SJCRH30 (cell line): ENCODE results near the gene SPHK2. TPM values are rescaled to one million over a fixed set of nuclear protein-coding genes. Genes with fewer than 3 reads are reported as not detected.
A peak's percentile ranks its signal among the peaks of the same experiment; 100 is the strongest.

Experiments used
- DNase-seq, 2 experiments: peaks; one replicate each; pipeline ENCODE4 v3.0.0-alpha.2; 2015 to 2020
- H3K27ac ChIP-seq: fragments of 250-450 bp; sonication (Bioruptor Pico); 2 replicates; pipeline ENCODE4 v1.5.1; 2020; ENCODE audit warnings: mild to moderate bottlenecking, moderate library complexity
- H3K27me3 ChIP-seq: fragments of 250-450 bp; sonication (Bioruptor Pico); 2 replicates; pipeline ENCODE4 v1.5.1; 2020; ENCODE audit warnings: mild to moderate bottlenecking, moderate library complexity
- H3K36me3 ChIP-seq: fragments of 250-450 bp; sonication (Bioruptor Pico); 2 replicates; pipeline ENCODE4 v1.5.1; 2020; ENCODE audit warnings: mild to moderate bottlenecking, moderate library complexity
- H3K4me1 ChIP-seq: fragments of 250-450 bp; sonication (Bioruptor Pico); 2 replicates; pipeline ENCODE4 v1.5.1; 2020; ENCODE audit warnings: mild to moderate bottlenecking, moderate library complexity
- H3K4me3 ChIP-seq: fragments of 250-450 bp; sonication (Bioruptor Pico); 2 replicates; pipeline ENCODE4 v1.5.1; 2020; ENCODE audit warnings: mild to moderate bottlenecking, moderate library complexity
- H3K9me3 ChIP-seq: fragments of 250-450 bp; sonication (Bioruptor Pico); replicated peaks from 2 replicates; pipeline ENCODE4 v1.5.1; 2020; ENCODE audit warnings: mild to moderate bottlenecking, moderate library complexity
- total RNA-seq: library from RNA; depleted of rRNA; stranded (reverse); fragments of >200 nt; shearing (Covaris generic); gene quantifications from 2 replicates; pipeline ENCODE4 v1.2.3, GENCODE V29; 2014

The SPHK2 gene
- total RNA-seq, 1 experiment from 2014 or later = 17.4 TPM

DNA sequence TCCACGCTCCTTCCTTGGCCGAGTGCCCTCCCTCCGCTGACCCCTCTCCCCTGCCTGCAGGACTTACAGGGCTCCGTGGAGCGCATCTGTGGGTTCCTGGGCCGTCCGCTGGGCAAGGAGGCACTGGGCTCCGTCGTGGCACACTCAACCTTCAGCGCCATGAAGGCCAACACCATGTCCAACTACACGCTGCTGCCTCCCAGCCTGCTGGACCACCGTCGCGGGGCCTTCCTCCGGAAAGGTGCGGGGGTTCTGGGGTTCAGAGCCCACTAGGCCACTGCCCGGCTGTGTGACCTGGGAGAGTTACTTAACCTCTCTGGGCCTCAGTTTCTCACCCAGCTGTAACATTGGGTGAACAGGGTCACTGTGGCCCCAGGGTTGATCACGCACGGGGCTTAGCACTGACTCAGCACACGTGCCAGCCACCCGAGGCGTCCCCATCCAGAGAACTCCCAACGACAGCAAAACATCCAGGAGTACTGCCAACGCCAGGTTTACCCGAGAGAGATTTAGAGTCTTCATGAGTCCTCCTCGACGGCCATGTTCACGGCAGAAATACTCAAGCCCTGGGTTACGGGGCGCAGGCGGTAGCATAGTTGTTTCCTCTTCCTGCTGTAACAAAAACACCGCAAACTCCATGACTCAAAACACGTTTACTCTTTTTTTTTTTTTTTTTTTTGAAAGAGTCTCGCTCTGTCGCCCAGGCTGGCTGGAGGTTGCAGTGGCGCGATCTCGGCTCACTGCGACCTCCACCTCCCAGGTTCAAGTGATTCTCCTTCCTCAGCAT, 22.4 kb upstream of the SPHK2 start:
- no peak for DNase-seq
- peaks cover 8% of the 10 kb centered on the region; the same call in 1 of the 2 replicates for H3K27me3 ChIP-seq
- H3K36me3 ChIP-seq = no peaks in the 10 kb centered on the region
- H3K9me3 ChIP-seq = no peaks in the 10 kb centered on the region
- H3K4me3 ChIP-seq = no peak overlapping the region
- H3K27ac ChIP-seq = no peak overlapping the region
- no peaks in the 10 kb centered on the region for H3K4me1 ChIP-seq

DNA sequence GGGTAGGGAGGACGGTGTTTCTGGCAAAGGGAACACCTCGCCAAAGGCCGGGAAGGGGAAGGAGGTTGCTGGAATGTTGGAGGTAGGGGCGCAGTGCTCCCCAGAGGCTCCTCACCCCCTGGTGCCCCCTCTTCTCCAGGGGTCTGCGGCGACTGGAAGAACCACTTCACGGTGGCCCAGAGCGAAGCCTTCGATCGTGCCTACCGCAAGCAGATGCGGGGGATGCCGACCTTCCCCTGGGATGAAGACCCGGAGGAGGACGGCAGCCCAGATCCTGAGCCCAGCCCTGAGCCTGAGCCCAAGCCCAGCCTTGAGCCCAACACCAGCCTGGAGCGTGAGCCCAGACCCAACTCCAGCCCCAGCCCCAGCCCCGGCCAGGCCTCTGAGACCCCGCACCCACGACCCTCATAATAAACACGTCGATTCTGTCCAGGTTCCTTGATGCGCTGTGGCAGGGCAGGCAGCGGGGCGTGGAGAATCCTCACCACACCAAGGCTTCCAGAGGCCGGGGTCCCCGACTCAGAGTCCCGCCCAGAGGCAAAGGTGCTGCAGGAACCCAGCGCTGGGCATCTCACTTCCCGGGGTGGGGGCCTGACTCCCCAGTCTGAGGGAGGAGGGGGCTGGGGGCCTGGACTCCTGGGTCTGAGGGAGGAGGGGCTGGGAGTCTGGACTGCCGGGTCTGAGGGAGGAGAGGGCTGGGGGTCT, 20.2 kb upstream of the SPHK2 start:
- Histone ChIP-seq H3K9me3 (no peaks in the 10 kb centered on the region), H3K27ac (no peak overlapping the region), H3K27me3 (peaks cover 8% of the 10 kb centered on the region; the same call in 1 of the 2 replicates), H3K36me3 (no peaks in the 10 kb centered on the region), H3K4me3 (no peak overlapping the region), H3K4me1 (no peaks in the 10 kb centered on the region)
- DNase-seq = no peak

DNA sequence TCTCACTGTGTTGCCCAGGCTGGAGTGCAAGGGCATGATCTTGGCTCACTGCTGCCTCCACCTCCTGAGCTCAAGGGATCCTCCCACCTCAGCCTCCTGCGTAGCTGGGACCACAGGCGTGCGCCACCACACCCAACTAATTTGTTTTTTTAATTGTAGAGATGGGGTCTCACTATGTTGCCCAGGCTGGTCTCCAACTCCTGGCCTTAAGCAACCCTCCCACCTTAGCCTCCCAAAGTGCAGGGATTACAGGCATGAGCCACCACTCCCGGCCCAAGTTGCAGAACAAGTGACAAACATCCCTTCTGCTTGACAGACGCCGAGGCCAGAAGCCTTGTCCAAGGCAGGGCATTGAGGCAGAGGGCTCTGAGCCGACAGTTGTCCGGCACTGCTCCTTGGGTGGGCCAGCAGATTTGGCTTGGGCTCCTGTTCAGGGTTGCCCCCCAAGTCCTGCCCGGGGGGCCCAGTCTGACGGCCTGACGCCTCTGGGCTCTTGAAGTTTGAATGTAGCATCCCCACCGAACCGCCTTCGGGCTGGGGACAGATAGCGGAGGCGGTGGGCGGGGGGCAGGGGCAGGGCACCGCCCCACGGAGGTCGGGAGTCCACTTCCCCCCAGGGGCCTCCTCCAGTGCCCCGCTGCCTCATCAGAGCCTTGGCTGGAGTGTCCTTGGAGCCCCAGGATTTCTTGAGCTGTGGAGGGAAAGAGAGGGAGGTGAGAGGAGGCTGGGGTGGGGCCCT, 18.5 kb upstream of the SPHK2 start:
- no peak for DNase-seq
- no peaks in the 10 kb centered on the region for H3K9me3 ChIP-seq
- H3K36me3 ChIP-seq = no peaks in the 10 kb centered on the region

DNA sequence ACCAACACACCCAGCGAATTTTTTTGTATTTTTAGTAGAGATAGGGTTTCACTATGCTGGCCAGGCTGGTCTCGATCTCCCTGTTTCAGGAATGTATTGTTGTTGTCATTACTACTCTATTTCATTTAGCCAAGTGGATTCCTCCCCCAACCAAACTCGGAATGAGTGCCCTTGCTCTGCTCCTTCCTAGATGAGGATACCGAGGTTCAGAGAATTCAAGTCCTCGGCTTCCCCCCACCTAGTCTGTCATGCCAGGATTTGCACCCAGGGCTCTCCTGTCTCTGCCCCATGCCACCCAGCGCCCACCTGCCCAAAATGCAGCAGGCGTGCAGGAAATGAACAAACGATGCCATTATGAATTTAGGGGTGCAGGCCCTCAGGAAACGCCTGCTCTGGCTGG, 16.3 kb upstream of the SPHK2 start:
- no peaks in the 10 kb centered on the region for H3K36me3 ChIP-seq
- DNase-seq = no peak
- no peaks in the 10 kb centered on the region for H3K4me1 ChIP-seq
- H3K27ac ChIP-seq = no peak overlapping the region
- H3K27me3 ChIP-seq = peaks cover 8% of the 10 kb centered on the region; the same call in 1 of the 2 replicates
- H3K9me3 ChIP-seq = no peaks in the 10 kb centered on the region
- no peak overlapping the region for H3K4me3 ChIP-seq

More for the DNA sequence above, 18.5 kb upstream of the SPHK2 start:
- Histone ChIP-seq H3K4me1 (no peaks in the 10 kb centered on the region), H3K27ac (no peak overlapping the region), H3K4me3 (no peak overlapping the region), H3K27me3 (peaks cover 8% of the 10 kb centered on the region; the same call in 1 of the 2 replicates)

DNA sequence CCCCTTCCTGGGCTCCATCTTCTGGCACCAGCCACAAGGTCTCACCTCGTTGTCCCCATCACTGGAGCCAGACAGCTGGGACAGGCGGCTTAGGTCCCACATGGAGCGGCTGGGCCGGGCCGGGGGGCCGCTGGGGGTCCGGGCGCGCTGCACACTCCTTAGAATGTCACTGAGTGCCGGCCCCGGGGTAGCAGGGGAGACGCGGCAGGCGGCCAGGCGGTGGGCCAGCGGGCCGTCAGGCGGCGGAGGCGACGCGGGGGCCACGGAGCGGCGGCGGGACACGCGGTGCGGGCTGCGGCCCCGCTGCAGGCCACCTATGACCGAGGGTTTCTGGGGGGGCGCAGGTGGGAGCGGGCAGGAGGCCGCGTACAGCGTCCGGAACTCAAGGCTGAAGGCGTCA, 15.9 kb upstream of the SPHK2 start:
- Histone ChIP-seq H3K9me3 (no peaks in the 10 kb centered on the region), H3K4me1 (no peaks in the 10 kb centered on the region), H3K27me3 (peaks cover 8% of the 10 kb centered on the region; the same call in 1 of the 2 replicates), H3K4me3 (no peak overlapping the region), H3K27ac (no peak overlapping the region), H3K36me3 (no peaks in the 10 kb centered on the region)
- no peak for DNase-seq

DNA sequence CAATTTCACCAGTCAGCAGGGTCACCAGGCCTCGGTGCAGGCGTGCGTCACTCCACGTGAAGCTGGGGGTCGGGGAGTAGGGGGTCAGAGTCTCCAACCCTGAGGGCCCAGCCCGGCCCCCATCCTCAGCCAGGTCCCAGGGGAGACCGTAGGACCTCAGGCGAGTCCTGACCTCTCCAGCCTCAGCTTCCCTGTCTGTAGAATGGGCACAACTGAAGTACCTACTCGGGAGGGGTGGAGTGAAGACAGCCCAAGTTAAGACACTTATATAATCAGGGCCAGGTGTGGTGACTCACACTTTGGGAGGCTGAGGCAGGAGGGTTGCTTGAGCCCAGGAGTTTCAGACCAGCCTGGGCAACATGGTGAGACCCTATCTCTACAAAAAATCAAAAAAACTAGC, 15.5 kb upstream of the SPHK2 start:
- H3K27me3 ChIP-seq = peaks cover 4% of the 10 kb centered on the region; the same call in 1 of the 2 replicates
- H3K9me3 ChIP-seq = no peaks in the 10 kb centered on the region
- DNase-seq = no peak
- no peaks in the 10 kb centered on the region for H3K4me1 ChIP-seq
- no peaks in the 10 kb centered on the region for H3K36me3 ChIP-seq
- no peak overlapping the region for H3K27ac ChIP-seq
- no peak overlapping the region for H3K4me3 ChIP-seq

DNA sequence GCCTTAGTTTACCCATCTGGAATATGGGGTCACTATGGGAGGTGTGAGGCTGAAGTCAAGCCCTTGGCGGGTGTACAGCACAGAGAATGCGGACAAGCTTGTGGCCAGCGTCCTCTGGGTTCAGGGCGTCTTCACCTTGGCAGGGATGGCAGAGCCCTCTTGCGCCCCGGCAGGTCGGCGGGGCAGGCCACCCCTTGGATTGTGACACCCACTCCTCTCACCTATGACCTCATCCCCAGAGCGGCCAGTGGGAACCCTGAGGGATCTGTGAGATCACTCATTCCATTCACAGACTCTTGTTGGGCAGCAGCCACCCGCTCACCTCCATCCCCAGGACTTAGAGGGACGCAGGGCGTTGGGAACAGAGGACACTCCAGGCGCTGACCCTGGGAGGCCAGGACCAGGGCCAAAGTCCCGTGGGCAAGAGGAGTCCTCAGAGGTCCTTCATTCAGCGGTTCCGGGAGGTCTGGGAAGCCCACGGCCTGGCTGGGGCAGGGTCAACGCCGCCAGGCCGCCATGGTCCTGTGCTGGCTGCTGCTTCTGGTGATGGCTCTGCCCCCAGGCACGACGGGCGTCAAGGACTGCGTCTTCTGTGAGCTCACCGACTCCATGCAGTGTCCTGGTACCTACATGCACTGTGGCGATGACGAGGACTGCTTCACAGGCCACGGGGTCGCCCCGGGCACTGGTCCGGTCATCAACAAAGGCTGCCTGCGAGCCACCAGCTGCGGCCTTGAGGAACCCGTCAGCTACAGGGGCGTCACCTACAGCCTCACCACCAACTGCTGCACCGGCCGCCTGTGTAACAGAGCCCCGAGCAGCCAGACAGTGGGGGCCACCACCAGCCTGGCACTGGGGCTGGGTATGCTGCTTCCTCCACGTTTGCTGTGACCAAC, 12.6 kb upstream of the SPHK2 start, which contains the start of gene SPACA4:
Gene SPACA4 (plus strand): TSS at position 280 of the 896 bp plus-strand sequence. CDS start 237 bp downstream, at position 517.
- Histone ChIP-seq H3K27me3 (no peaks in the 10 kb centered on the region), H3K4me1 (no peaks in the 10 kb centered on the region), H3K27ac (no peak within 1 kb of the TSS), H3K9me3 (no peaks in the 10 kb centered on the region), H3K36me3 (no peaks in the 10 kb centered on the region), H3K4me3 (no peak within 1 kb of the TSS)
- DNase-seq = no peak

DNA sequence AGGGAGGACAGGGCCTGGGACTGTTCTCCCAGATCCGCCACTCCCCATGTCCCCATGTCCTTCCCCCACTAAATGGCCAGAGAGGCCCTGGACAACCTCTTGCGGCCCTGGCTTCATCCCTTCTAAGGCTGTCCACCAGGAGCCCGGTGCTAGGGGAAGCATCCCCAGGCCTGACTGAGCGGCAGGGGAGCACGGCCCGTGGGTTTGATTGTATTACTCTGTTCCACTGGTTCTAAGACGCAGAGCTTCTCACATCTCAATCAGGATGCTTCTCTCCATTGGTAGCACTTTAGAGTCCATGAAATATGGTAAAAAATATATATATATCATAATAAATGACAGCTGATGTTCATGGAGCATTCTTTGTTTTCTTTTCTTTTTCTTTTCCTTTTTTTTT, 11.9 kb upstream of the SPHK2 start:
- Histone ChIP-seq H3K27ac (no peak overlapping the region), H3K9me3 (no peaks in the 10 kb centered on the region), H3K27me3 (no peaks in the 10 kb centered on the region), H3K36me3 (no peaks in the 10 kb centered on the region), H3K4me1 (no peaks in the 10 kb centered on the region), H3K4me3 (no peak overlapping the region)
- no peak for DNase-seq

DNA sequence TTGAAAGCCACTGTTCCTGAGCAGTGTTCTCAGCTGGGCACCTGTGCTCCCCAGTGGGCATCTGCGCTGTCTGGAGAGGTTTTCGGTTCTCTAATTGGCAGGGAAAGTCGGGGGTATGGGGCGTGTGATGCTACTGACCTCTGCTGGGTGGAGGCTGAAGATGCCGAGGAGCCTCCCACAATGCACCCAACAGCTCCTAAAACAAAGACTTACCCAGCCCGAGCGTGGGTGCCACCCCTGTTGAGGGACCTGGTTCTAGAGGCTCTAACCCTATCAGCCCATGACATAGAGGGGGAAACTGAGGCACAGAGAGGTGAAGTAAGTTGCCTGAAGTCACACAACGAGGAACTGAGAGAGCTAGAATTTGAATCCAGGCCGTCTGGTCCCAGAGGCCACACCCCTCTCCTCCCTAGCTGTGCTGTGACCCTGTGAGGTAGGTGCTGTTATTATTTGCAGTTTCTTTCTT, 10.5 kb upstream of the SPHK2 start:
- Histone ChIP-seq H3K27me3 (no peaks in the 10 kb centered on the region), H3K9me3 (no peaks in the 10 kb centered on the region), H3K27ac (no peak overlapping the region), H3K4me3 (no peak overlapping the region), H3K36me3 (0 out of 2 replicates have a peak, but pooled peaks cover 2% of the 10 kb centered on the region), H3K4me1 (no peaks in the 10 kb centered on the region)
- peak in 1 of 2 experiments; percentile 55 for DNase-seq

DNA sequence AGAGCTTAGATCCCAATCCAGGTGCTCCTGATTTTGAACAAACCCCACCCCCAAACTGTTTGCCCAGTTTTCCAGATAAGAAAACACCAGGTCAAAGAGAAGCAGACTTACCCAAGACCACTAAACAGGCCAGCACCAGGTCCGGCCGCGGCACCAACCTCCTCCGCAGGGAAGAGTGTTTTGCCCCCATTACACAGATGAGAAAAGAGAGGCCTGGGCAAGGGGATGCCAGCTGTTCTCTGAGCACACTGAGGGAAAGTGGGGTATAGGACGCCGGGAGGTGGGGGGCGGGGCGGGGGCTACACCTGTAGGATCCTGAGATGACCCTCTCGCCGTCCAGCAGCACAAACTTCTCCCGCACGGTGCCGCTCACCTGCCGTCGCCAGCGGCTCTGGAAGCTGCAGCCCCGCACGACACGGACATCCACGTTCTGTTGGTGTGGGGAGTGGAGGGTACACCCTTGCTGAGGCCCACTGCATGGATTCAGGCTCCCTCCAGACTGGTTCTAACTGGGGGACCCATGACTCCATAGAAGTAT, 9.7 kb upstream of the SPHK2 start:
- no peak overlapping the region for H3K27ac ChIP-seq
- H3K4me1 ChIP-seq = no peaks in the 10 kb centered on the region
- no peaks in the 10 kb centered on the region for H3K27me3 ChIP-seq
- no peak for DNase-seq
- no peak overlapping the region for H3K4me3 ChIP-seq
- H3K36me3 ChIP-seq = peaks cover 7% of the 10 kb centered on the region; the same call in 1 of the 2 replicates
- H3K9me3 ChIP-seq = no peaks in the 10 kb centered on the region

DNA sequence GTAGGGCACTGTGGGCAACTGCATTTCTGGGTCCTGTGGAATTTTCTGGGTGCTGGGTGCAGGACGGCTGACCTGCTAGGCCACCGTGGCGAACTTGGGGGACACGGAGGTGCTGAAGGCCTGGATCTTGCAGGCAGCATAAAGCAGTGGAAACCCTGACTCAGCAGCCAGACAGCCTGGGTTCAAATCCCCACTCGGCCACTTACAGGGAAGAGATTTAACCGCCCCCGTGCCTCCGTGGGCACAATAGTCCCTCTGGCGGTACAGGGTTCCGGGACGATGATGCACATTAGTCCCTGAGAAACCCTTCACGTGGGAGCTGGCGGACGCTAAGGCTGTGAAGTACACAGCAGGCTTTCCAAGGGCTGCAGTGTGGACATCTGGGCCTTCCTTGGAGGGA, 7.4 kb upstream of the SPHK2 start:
- no peak overlapping the region for H3K4me3 ChIP-seq
- H3K9me3 ChIP-seq = no peaks in the 10 kb centered on the region
- H3K27me3 ChIP-seq = no peaks in the 10 kb centered on the region
- DNase-seq = no peak
- H3K36me3 ChIP-seq = peaks cover 29% of the 10 kb centered on the region
- no peaks in the 10 kb centered on the region for H3K4me1 ChIP-seq
- H3K27ac ChIP-seq = no peak overlapping the region

DNA sequence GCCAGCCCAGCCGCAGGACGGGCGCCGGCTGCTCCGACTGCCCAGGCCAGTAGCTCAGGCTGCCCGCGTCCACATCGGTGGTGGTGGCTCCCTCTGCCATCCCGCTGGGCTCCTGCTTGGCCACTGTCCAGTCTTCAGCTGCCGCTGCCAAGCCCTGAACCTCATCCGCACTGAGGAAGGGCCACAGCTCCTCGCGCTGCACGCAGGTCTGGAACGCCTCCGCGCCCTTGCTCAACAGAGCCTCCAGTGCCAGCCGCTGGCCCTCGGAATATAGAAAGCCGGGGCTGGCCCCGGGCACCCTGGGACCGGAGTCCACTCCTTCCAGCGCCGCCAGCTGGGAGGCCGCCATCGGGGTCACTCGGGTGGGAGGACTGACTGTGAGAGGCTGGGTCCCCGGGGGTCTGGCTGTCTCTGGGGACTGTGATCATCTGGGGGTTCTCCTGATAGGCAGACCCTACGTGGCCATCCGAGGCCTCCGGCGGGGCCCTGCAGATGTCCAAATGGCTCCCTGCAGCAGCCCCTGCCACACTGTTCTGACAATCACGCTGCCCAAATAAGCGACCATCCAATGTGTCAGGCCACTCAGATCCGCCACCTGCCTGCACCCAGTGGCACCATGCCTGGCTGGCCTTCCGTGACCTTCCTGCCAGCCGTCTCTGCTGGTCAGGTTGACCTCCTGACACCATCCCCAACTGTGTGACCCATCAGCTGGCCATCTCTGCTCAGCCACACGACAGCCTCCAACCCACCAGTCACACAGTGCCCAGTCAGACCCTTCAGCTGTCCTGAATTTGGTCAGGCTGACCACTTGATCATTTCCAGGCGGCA, 6.1 kb upstream of the SPHK2 start:
- DNase-seq = no peak
- Histone ChIP-seq H3K36me3 (peaks cover 43% of the 10 kb centered on the region), H3K27me3 (no peaks in the 10 kb centered on the region), H3K4me3 (no peak overlapping the region), H3K9me3 (no peaks in the 10 kb centered on the region), H3K27ac (no peak overlapping the region), H3K4me1 (no peaks in the 10 kb centered on the region)

DNA sequence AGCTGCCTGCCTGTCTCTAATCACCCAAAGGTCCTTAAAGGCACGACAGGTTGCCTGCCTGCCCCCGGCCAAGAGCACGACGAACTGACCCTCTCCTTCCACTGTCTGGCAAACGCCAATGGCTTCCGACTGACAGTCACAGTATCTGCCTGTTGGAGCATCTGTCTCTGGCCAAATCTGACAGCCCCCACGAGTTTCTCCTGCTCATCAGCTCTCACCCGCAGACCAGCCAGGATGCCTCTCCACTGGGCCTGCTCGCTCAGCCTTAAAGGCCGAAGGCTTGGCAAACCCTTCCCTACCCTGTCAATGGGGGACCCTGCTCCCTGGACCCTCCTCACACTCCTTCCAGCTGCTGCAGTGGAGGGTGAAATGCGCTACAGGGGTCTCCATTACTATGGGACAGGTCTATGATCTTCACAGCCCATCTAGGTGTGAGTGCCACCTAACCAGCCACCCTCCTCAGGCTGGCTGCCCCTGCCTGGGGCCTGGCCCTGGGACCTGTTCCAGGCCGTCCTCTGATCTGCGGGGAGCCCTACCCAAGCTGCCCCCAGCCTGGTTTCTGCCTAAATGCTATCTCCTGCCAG, 5.4 kb upstream of the SPHK2 start:
- H3K4me3 ChIP-seq = no peak overlapping the region
- H3K27ac ChIP-seq = no peak overlapping the region
- H3K27me3 ChIP-seq = no peaks in the 10 kb centered on the region
- H3K4me1 ChIP-seq = no peaks in the 10 kb centered on the region
- H3K9me3 ChIP-seq = no peaks in the 10 kb centered on the region
- DNase-seq = no peak
- H3K36me3 ChIP-seq = peaks cover 44% of the 10 kb centered on the region
